Kidney (tissue), 14 donors: Measurements from ENCODE around the gene DSCAM. TPM values are rescaled to one million over a fixed set of nuclear protein-coding genes. Genes with fewer than 3 reads are reported as not detected.
A peak's percentile ranks its signal among the peaks of the same experiment; 100 is the strongest.

Source experiments
- DNase-seq, 5 donors: peaks; one replicate each; pipeline ENCODE4 v3.0.0-alpha.2; 2013 to 2020
- FAIRE-seq: peaks from 2 replicates; lab custom pipeline; 2012; peaks lifted over from hg19 to GRCh38; lab: Jason Lieb, UNC
- H3K27ac ChIP-seq, 2 donors: one replicate each; pipeline ENCODE4 v1.7.0; 2013; ENCODE audit warnings: low read depth in 2 of 2, low read length in 2 of 2, inconsistent platforms in 1 of 2
- H3K27me3 ChIP-seq: one replicate; pipeline ENCODE4 v1.7.1; 2013; ENCODE audit warnings: low read length, inconsistent platforms; ENCODE audit not compliant: control insufficient read depth, insufficient read depth
- H3K36me3 ChIP-seq, 3 donors: one replicate each; pipeline versions ENCODE4 v1.7.0 to v1.7.1; 2013; ENCODE audit warnings: low read length in 3 of 3, control low read depth in 1 of 3, inconsistent platforms in 1 of 3; ENCODE audit not compliant: insufficient read depth in 3 of 3, control insufficient read depth in 2 of 3
- H3K4me1 ChIP-seq, 3 donors: one replicate each; pipeline versions ENCODE4 v1.7.0 to v1.7.1; 2013; ENCODE audit warnings: low read length in 3 of 3, inconsistent platforms in 1 of 3, low read depth in 1 of 3; ENCODE audit not compliant: control insufficient read depth in 2 of 3, insufficient read depth in 2 of 3
- H3K4me3 ChIP-seq, 3 donors: one replicate each; pipeline versions ENCODE4 v1.7.0 to v1.8.1; 2013; ENCODE audit warnings: low read length in 3 of 3, control low read depth in 1 of 3, inconsistent platforms in 1 of 3
- H3K9ac ChIP-seq, 3 donors: one replicate each; pipeline versions ENCODE4 v1.7.0 to v1.7.1; 2013; ENCODE audit warnings: low read length in 3 of 3, control low read depth in 1 of 3, inconsistent platforms in 1 of 3
- H3K9me3 ChIP-seq, 3 donors: one replicate each; pipeline versions ENCODE4 v1.7.0 to v1.7.1; 2013; ENCODE audit warnings: low read length in 3 of 3, control low read depth in 1 of 3, inconsistent platforms in 1 of 3; ENCODE audit not compliant: control insufficient read depth in 2 of 3, insufficient read depth in 1 of 3
- CTCF ChIP-seq: IDR thresholded peaks from 3 replicates; pipeline ENCODE4 v1.5.1; 2012; ENCODE audit warnings: mild to moderate bottlenecking, moderate library complexity, borderline replicate concordance; ENCODE audit not compliant: insufficient read depth; ENCODE audit errors: extremely low read depth
- intact Hi-C: fragments of 100-400 bp; cut with DNase I; formaldehyde crosslinking; loops from one replicate; pipeline ENCODE4 v1.11.1; 2022
- polyA plus RNA-seq: library from polyadenylated mRNA; stranded (reverse); fragments of 350-450 nt; fragmentation: Illumina TruSeq; extraction: RNeasy Lipid Tissue Mini Kit (QIAGEN cat#74804); gene quantifications from one replicate; pipeline ENCODE4 v1.2.3, GENCODE V29; 2014; ENCODE audit warnings: low read depth, low replicate concordance; ENCODE audit not compliant: insufficient read depth
- total RNA-seq: library from RNA; stranded (reverse); fragmentation: NEBNext Ultra II Directional; extraction: Animal tissue kit (Norgen Biotek cat#: 25700); gene quantifications from one replicate; pipeline ENCODE4 v1.2.1, GENCODE V29; 2021
- donor health status: control.
- donor health status: control.
- donor health status: control.
- donor health status: control.
- donor health status: control.
- donor health status: DM: yes; HTN: yes; CAD: no.
- donor health status: Normal renal cell carcinoma (clear cell type).

DSCAM gene
- total and polyA plus RNA-seq, 2 donors from 2014 or later: not detected

- FAIRE-seq (no peak), DNase-seq (no peak)
- Histone ChIP-seq H3K9ac (no peak overlapping the region), H3K9me3 (no peaks in the 10 kb centered on the region), H3K27ac (no peak overlapping the region), H3K4me1 (no peaks in the 10 kb centered on the region), H3K4me3 (no peak overlapping the region), H3K27me3 (no peaks in the 10 kb centered on the region), H3K36me3 (no peaks in the 10 kb centered on the region)
- intact Hi-C loops: no loop called here
- no peak for TF ChIP-seq CTCF
Measured at GRCh38 chr21:40566486-40566885, 280.5 kb downstream of the DSCAM start.

- TF ChIP-seq CTCF: no peak
- FAIRE-seq (no peak), DNase-seq (no peak)
- Histone ChIP-seq H3K4me1 (no peaks in the 10 kb centered on the region), H3K27ac (no peak overlapping the region), H3K4me3 (no peak overlapping the region), H3K9ac (no peak overlapping the region), H3K27me3 (no peaks in the 10 kb centered on the region), H3K9me3 (no peaks in the 10 kb centered on the region), H3K36me3 (no peaks in the 10 kb centered on the region)
- intact Hi-C loops: no loop called here
Measured at GRCh38 chr21:40564318-40564717, 282.6 kb downstream of the DSCAM start.

- H3K9ac ChIP-seq: no peak overlapping the region
- DNase-seq: peak in 1 of 5 donors; percentile 4
- intact Hi-C loops: no loop called here
- no peaks in the 10 kb centered on the region for H3K27me3 ChIP-seq
- H3K27ac ChIP-seq: no peak overlapping the region
- no peak overlapping the region for H3K4me3 ChIP-seq
- no peaks in the 10 kb centered on the region for H3K9me3 ChIP-seq
- TF ChIP-seq CTCF: no peak
- no peak for FAIRE-seq
- no peaks in the 10 kb centered on the region for H3K36me3 ChIP-seq
- H3K4me1 ChIP-seq: no peaks in the 10 kb centered on the region
Measured at GRCh38 chr21:40563900-40564299, 283.1 kb downstream of the DSCAM start.
